ENCODE data around the gene RBM20. TPM values are rescaled to one million over a fixed set of nuclear protein-coding genes. Genes with fewer than 3 reads are reported as not detected.

Gene RBM20
- total RNA-seq, 6 experiments from 2014 or later: 0.04 to 0.29 (median 0.06) TPM

GRCh38 chr10:110793886-110794285, 149.8 kb downstream of the RBM20 start:
- ATAC-seq (no peak), DNase-seq (no peak)
- Histone ChIP-seq H3K4me3 (no peak overlapping the region), H3K27me3 (no peaks in the 10 kb centered on the region), H3K4me1 (peaks cover 0 to 11% (median 0%) of the 10 kb centered on the region in 4 donors), H3K9me3 (no peaks in the 10 kb centered on the region), H3K36me3 (no peaks in the 10 kb centered on the region), H3K27ac (peak overlapping the region in 1 of 3 donors; percentile 23)
- WGBS (ENCODE audit: insufficient coverage, low coverage, low lambda C conversion rate, missing lambda C conversion rate): 87% methylated on average over 6 of the region's 6 CpGs
- no peak for TF ChIP-seq POLR2A (IDR thresholded peaks at IDR 0.05)
- no peak for TF ChIP-seq CTCF (IDR thresholded peaks at IDR 0.05)
- intact Hi-C loops (cut with DNase I): no loop called here

- Histone ChIP-seq H3K27me3 (no peaks in the 10 kb centered on the region), H3K9me3 (no peaks in the 10 kb centered on the region), H3K4me1 (peaks cover 0 to 11% (median 0%) of the 10 kb centered on the region in 4 donors), H3K27ac (no peak overlapping the region), H3K36me3 (no peaks in the 10 kb centered on the region), H3K4me3 (no peak overlapping the region)
- DNase-seq (no peak), ATAC-seq (no peak)
- TF ChIP-seq CTCF (IDR thresholded peaks at IDR 0.05) (no peak), POLR2A (IDR thresholded peaks at IDR 0.05) (no peak)
- intact Hi-C loops (cut with DNase I): no loop called here
- 65% methylated on average over 2 of the region's 4 CpGs for WGBS (ENCODE audit: insufficient coverage, low coverage, low lambda C conversion rate, missing lambda C conversion rate)
These were observed 150.7 kb downstream of the RBM20 start for GRCh38 chr10:110794808-110795207.

GRCh38 chr10:110797416-110797815, 153.3 kb downstream of the RBM20 start:
- ATAC-seq (no peak), DNase-seq (no peak)
- Histone ChIP-seq H3K4me1 (peaks cover 0 to 11% (median 2%) of the 10 kb centered on the region in 4 donors), H3K4me3 (no peak overlapping the region), H3K27ac (no peak overlapping the region), H3K36me3 (no peaks in the 10 kb centered on the region), H3K27me3 (no peaks in the 10 kb centered on the region), H3K9me3 (no peaks in the 10 kb centered on the region)
- 67% methylated on average over 10 of the region's 10 CpGs for WGBS (ENCODE audit: insufficient coverage, low coverage, low lambda C conversion rate, missing lambda C conversion rate)
- no peak for TF ChIP-seq CTCF (IDR thresholded peaks at IDR 0.05)
- intact Hi-C loops (cut with DNase I): no loop called here

GRCh38 chr10:110798340-110798739, 154.2 kb downstream of the RBM20 start:
- no peak for ATAC-seq
- 90% methylated on average over 2 of the region's 2 CpGs for WGBS (ENCODE audit: insufficient coverage, low coverage, low lambda C conversion rate, missing lambda C conversion rate)

More at GRCh38 chr10:110798340-110798739, 154.2 kb downstream of the RBM20 start:
- H3K27ac ChIP-seq: no peak overlapping the region
- intact Hi-C loops (cut with DNase I): no loop called here
- H3K27me3 ChIP-seq: no peaks in the 10 kb centered on the region
- no peak for DNase-seq
- no peaks in the 10 kb centered on the region for H3K9me3 ChIP-seq
- no peak for TF ChIP-seq CTCF (IDR thresholded peaks at IDR 0.05)
- no peak for TF ChIP-seq POLR2A (IDR thresholded peaks at IDR 0.05)
- H3K4me3 ChIP-seq: no peak overlapping the region
- H3K4me1 ChIP-seq: peaks cover 0 to 13% (median 5%) of the 10 kb centered on the region in 4 donors
- H3K36me3 ChIP-seq: no peaks in the 10 kb centered on the region
